K562 (cell line): ENCODE measurements around the gene MDK. TPM values are rescaled to one million over a fixed set of nuclear protein-coding genes. Genes with fewer than 3 reads are reported as not detected.

ENCODE experiments used
- ARNT ChIP-seq, 2 experiments: fragments of 450-650 bp; IDR thresholded peaks; 2 replicates each; pipeline ENCODE4 v1.6.1; 2016; ENCODE audit warnings: mild to moderate bottlenecking in 1 of 2
- BCLAF1 ChIP-seq, 2 experiments: fragments of 450-650 bp in 1 of 2; IDR thresholded peaks; 2 replicates each; pipeline ENCODE4 v1.6.1; 2011 to 2017; ENCODE audit warnings: low read depth in 2 of 2, antibody characterized with exemption in 1 of 2, borderline replicate concordance in 1 of 2, low read length in 1 of 2, mild to moderate bottlenecking in 1 of 2, mixed read lengths in 1 of 2; ENCODE audit not compliant: control insufficient read depth in 1 of 2
- CAMTA2 ChIP-seq: fragments of 250-450 bp; sonication (Bioruptor Pico); conservative IDR thresholded peaks from 2 replicates; pipeline ENCODE4 v1.5.1; 2022
- HDAC1 ChIP-seq, 2 experiments: fragments of 450-650 bp; IDR thresholded peaks; 2 replicates each; pipeline ENCODE4 v1.6.1; 2016 to 2017; ENCODE audit warnings: inconsistent platforms in 1 of 2, mild to moderate bottlenecking in 1 of 2, moderate library complexity in 1 of 2
- KDM4B ChIP-seq, 2 experiments: fragments of 450-650 bp in 1 of 2; sonication (generic) in 1 of 2; IDR thresholded peaks; 2 replicates each; pipeline ENCODE4 v1.6.1; 2016 to 2017; ENCODE audit warnings: borderline replicate concordance in 2 of 2, antibody characterized with exemption in 1 of 2, low read depth in 1 of 2, mild to moderate bottlenecking in 1 of 2
- KDM5B ChIP-seq: fragments of 200-600 bp; sonication (generic); IDR thresholded peaks from 2 replicates; pipeline ENCODE4 v1.6.1; 2012; ENCODE audit warnings: low read depth, mild to moderate bottlenecking, moderate library complexity, low read length, control low read depth, inconsistent platforms; ENCODE audit not compliant: insufficient replicate concordance
- MLLT1 ChIP-seq, 2 experiments: fragments of 450-650 bp; IDR thresholded peaks; 2 replicates each; pipeline ENCODE4 v1.6.1; 2016
- POLR2AphosphoS5 ChIP-seq: IDR thresholded peaks from 2 replicates; pipeline ENCODE4 v1.6.1; 2011; ENCODE audit warnings: mild to moderate bottlenecking, low read depth, low read length, moderate library complexity; ENCODE audit not compliant: control insufficient read depth, insufficient read depth
- PPARD ChIP-seq: fragments of 250-450 bp; sonication (Bioruptor Pico); IDR thresholded peaks from 2 replicates; pipeline ENCODE4 v1.8.0; 2022; ENCODE audit warnings: inconsistent platforms, mild to moderate bottlenecking, moderate library complexity
- PREB ChIP-seq: sonication (generic); formaldehyde crosslinking; IDR thresholded peaks from 2 replicates; pipeline ENCODE4 v1.8.1; 2023; ENCODE audit warnings: mild to moderate bottlenecking, missing genetic modification reagents
- polyA plus RNA-seq, 8 experiments: library from polyadenylated mRNA; depleted of rRNA in 4 of 8; stranded (reverse) in 5 of 8; unstranded in 3 of 8; fragments of >200 nt; fragmentation: Nextera tagmentation in 2 of 8; fragmentation: Illumina TruSeq in 1 of 8; extraction: Ambion mirVana in 2 of 8; extraction: Trizol in 1 of 8; gene quantifications; 2 replicates each; pipeline versions ENCODE4 v1.2.1 to v1.2.3, GENCODE V29; 2011 to 2014; ENCODE audit warnings: inconsistent platforms in 1 of 8, missing spikeins in 1 of 8
- total RNA-seq, 7 experiments: library from RNA; depleted of rRNA in 6 of 7; stranded (reverse); fragments of >200 nt in 6 of 7; fragmentation: Illumina TruSeq in 2 of 7; extraction: Trizol in 2 of 7; gene quantifications; 2 replicates each; pipeline versions ENCODE4 v1.2.1 to v1.2.3, GENCODE V29; 2011 to 2021; ENCODE audit warnings: low replicate concordance in 1 of 7
- TF ChIP-seq, protein P1 (sequence below): fragments of 200-800 bp; sonication (Bioruptor generic); IDR thresholded peaks from 2 replicates; pipeline ENCODE4 v1.6.1; 2017; ENCODE audit warnings: missing genetic modification characterization, missing compliant biosample characterization
- TF ChIP-seq, protein P2 (sequence below): sonication (generic); formaldehyde crosslinking; IDR thresholded peaks from 2 replicates; pipeline ENCODE4 v1.8.1; 2023; ENCODE audit warnings: mild to moderate bottlenecking, missing genetic modification reagents
- TF ChIP-seq, protein P3 (sequence below): fragments of 450-650 bp; formaldehyde crosslinking; IDR thresholded peaks from 2 replicates; pipeline ENCODE4 v1.4.0; 2020; ENCODE audit warnings: mild to moderate bottlenecking, moderate library complexity

The MDK gene
- total and polyA plus RNA-seq, 9 of the 15 experiments (the other 6 are each of a cell fraction or from before 2014, with no cell fraction given), result 20.7 to 700 (median 350) TPM

DNA sequence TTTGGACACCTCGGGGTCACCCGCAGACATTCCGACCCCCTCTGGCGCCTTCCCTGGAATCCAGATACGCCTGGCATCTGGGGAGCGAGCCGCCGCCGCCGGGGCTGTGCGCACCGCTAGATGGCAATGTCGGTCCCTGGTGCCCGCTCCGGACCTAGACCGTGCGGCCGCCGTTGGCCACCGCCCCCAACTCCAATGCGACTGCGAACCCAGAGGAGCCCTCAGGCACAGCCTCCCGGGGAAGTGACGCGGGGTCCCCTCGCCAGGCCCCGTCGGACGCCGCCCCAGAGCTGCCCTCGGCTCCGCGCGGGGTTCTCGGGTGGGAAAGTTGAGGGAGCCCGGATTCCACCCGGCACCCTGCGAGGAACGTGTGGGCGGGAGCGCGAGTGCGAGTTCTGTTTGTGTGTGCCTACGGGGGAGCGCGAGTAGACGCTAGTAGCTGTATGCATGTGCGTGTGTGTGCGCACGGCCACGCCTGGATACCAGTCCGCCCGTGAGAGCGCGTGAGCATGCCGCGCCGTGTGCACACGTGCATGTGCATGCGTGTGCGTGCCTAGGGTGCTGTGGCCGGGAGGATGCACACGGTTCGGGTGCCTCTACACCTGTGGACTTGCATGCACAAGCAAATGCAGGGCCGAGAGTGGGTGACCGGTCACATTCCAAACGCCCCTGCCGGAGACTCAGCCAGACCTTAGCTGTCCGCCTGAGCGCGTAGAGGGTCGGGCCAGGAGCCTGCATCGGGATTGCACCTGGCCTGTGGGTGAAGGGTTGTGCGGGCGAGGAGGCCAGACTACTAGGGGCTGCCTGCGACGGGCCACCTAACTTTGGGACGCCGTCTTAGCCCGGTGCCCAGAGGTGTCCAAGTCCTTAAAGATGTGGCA is 8.2 kb downstream of the MDK start (continued):
- TF ChIP-seq, protein P1, sequence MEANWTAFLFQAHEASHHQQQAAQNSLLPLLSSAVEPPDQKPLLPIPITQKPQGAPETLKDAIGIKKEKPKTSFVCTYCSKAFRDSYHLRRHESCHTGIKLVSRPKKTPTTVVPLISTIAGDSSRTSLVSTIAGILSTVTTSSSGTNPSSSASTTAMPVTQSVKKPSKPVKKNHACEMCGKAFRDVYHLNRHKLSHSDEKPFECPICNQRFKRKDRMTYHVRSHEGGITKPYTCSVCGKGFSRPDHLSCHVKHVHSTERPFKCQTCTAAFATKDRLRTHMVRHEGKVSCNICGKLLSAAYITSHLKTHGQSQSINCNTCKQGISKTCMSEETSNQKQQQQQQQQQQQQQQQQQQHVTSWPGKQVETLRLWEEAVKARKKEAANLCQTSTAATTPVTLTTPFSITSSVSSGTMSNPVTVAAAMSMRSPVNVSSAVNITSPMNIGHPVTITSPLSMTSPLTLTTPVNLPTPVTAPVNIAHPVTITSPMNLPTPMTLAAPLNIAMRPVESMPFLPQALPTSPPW (CRISPR knock-in tag), result no peak
- no peak for TF ChIP-seq BCLAF1 (IDR thresholded peaks at IDR 0.05; ENCODE audit: borderline replicate concordance in 1 of 2, control insufficient read depth in 1 of 2, low read depth in 2 of 2, low read length in 1 of 2)
- no peak for TF ChIP-seq KDM5B
- TF ChIP-seq CAMTA2 (CRISPR knock-in tag), result no peak
- TF ChIP-seq, protein P2, sequence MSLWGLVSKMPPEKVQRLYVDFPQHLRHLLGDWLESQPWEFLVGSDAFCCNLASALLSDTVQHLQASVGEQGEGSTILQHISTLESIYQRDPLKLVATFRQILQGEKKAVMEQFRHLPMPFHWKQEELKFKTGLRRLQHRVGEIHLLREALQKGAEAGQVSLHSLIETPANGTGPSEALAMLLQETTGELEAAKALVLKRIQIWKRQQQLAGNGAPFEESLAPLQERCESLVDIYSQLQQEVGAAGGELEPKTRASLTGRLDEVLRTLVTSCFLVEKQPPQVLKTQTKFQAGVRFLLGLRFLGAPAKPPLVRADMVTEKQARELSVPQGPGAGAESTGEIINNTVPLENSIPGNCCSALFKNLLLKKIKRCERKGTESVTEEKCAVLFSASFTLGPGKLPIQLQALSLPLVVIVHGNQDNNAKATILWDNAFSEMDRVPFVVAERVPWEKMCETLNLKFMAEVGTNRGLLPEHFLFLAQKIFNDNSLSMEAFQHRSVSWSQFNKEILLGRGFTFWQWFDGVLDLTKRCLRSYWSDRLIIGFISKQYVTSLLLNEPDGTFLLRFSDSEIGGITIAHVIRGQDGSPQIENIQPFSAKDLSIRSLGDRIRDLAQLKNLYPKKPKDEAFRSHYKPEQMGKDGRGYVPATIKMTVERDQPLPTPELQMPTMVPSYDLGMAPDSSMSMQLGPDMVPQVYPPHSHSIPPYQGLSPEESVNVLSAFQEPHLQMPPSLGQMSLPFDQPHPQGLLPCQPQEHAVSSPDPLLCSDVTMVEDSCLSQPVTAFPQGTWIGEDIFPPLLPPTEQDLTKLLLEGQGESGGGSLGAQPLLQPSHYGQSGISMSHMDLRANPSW (CRISPR knock-in tag), result no peak
- TF ChIP-seq PPARD (CRISPR knock-in tag), result no peak
- TF ChIP-seq, protein P3, sequence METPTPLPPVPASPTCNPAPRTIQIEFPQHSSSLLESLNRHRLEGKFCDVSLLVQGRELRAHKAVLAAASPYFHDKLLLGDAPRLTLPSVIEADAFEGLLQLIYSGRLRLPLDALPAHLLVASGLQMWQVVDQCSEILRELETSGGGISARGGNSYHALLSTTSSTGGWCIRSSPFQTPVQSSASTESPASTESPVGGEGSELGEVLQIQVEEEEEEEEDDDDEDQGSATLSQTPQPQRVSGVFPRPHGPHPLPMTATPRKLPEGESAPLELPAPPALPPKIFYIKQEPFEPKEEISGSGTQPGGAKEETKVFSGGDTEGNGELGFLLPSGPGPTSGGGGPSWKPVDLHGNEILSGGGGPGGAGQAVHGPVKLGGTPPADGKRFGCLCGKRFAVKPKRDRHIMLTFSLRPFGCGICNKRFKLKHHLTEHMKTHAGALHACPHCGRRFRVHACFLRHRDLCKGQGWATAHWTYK (CRISPR knock-in tag), result no peak
- no peak for TF ChIP-seq MLLT1 (IDR thresholded peaks at IDR 0.05)
- no peak for TF ChIP-seq PREB (CRISPR knock-in tag)
- TF ChIP-seq HDAC1 (IDR thresholded peaks at IDR 0.05), result 0 out of 4 replicates have a peak, but pooled peaks of 1 of the 2 experiments have one; percentile 38
- 0 out of 4 replicates have a peak, but pooled peaks of 1 of the 2 experiments have one; percentile 36 for TF ChIP-seq KDM4B (IDR thresholded peaks at IDR 0.05; ENCODE audit: borderline replicate concordance in 2 of 2, low read depth in 1 of 2)
- no peak for TF ChIP-seq POLR2AphosphoS5
- TF ChIP-seq ARNT (IDR thresholded peaks at IDR 0.05), result no peak
